Measurements from ENCODE around the gene VEZT.

VEZT gene

GRCh38 chr12:95202691-95203486 is 14.7 kb upstream of the VEZT start:
- TF ChIP-seq RARB (CRISPR knock-in tag; IDR thresholded peaks at IDR 0.05) (no peak), TCF4 (CRISPR knock-in tag; IDR thresholded peaks at IDR 0.05; ENCODE audit: borderline replicate concordance) (no peak), GLIS3 (CRISPR knock-in tag; IDR thresholded peaks at IDR 0.05) (no peak), CSDC2 (CRISPR knock-in tag; IDR thresholded peaks at IDR 0.05) (no peak), OSR1 (CRISPR knock-in tag; IDR thresholded peaks at IDR 0.05) (no peak), CREB5 (CRISPR knock-in tag; IDR thresholded peaks at IDR 0.05; ENCODE audit: low read depth) (no peak), ISL1 (CRISPR knock-in tag; IDR thresholded peaks at IDR 0.05) (no peak), ESRRG (CRISPR knock-in tag; IDR thresholded peaks at IDR 0.05) (no peak), ZFP30 (CRISPR knock-in tag; IDR thresholded peaks at IDR 0.05) (no peak), ARNTL (CRISPR knock-in tag; IDR thresholded peaks at IDR 0.05; ENCODE audit: borderline replicate concordance, low read depth) (no peak), TOX (CRISPR knock-in tag; IDR thresholded peaks at IDR 0.05; ENCODE audit: borderline replicate concordance) (no peak), ZNF70 (CRISPR knock-in tag; IDR thresholded peaks at IDR 0.05) (no peak), PPARA (CRISPR knock-in tag; IDR thresholded peaks at IDR 0.05; ENCODE audit: borderline replicate concordance) (no peak), SNAI2 (CRISPR knock-in tag; IDR thresholded peaks at IDR 0.05) (no peak), ZC3H10 (CRISPR knock-in tag; IDR thresholded peaks at IDR 0.05) (no peak), BACH2 (CRISPR knock-in tag; IDR thresholded peaks at IDR 0.05; ENCODE audit: borderline replicate concordance) (no peak), ZNF565 (CRISPR knock-in tag; conservative IDR thresholded peaks at IDR 0.05; ENCODE audit: low read depth) (no peak)
- TF ChIP-seq, protein P1, sequence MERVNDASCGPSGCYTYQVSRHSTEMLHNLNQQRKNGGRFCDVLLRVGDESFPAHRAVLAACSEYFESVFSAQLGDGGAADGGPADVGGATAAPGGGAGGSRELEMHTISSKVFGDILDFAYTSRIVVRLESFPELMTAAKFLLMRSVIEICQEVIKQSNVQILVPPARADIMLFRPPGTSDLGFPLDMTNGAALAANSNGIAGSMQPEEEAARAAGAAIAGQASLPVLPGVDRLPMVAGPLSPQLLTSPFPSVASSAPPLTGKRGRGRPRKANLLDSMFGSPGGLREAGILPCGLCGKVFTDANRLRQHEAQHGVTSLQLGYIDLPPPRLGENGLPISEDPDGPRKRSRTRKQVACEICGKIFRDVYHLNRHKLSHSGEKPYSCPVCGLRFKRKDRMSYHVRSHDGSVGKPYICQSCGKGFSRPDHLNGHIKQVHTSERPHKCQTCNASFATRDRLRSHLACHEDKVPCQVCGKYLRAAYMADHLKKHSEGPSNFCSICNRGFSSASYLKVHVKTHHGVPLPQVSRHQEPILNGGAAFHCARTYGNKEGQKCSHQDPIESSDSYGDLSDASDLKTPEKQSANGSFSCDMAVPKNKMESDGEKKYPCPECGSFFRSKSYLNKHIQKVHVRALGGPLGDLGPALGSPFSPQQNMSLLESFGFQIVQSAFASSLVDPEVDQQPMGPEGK (CRISPR knock-in tag; IDR thresholded peaks at IDR 0.05; ENCODE audit: borderline replicate concordance): no peak
- TF ChIP-seq, protein P2, sequence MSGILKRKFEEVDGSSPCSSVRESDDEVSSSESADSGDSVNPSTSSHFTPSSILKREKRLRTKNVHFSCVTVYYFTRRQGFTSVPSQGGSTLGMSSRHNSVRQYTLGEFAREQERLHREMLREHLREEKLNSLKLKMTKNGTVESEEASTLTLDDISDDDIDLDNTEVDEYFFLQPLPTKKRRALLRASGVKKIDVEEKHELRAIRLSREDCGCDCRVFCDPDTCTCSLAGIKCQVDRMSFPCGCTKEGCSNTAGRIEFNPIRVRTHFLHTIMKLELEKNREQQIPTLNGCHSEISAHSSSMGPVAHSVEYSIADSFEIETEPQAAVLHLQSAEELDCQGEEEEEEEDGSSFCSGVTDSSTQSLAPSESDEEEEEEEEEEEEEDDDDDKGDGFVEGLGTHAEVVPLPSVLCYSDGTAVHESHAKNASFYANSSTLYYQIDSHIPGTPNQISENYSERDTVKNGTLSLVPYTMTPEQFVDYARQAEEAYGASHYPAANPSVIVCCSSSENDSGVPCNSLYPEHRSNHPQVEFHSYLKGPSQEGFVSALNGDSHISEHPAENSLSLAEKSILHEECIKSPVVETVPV (CRISPR knock-in tag; IDR thresholded peaks at IDR 0.05): no peak
- ATAC-seq: peak; percentile 24

GRCh38 chr12:95203487-95204030 is 14.0 kb upstream of the VEZT start:
- ATAC-seq: no peak
- TF ChIP-seq ESRRG (CRISPR knock-in tag; IDR thresholded peaks at IDR 0.05) (no peak), ZNF70 (CRISPR knock-in tag; IDR thresholded peaks at IDR 0.05) (no peak), TCF4 (CRISPR knock-in tag; IDR thresholded peaks at IDR 0.05; ENCODE audit: borderline replicate concordance) (no peak), ZFP30 (CRISPR knock-in tag; IDR thresholded peaks at IDR 0.05) (no peak), BACH2 (CRISPR knock-in tag; IDR thresholded peaks at IDR 0.05; ENCODE audit: borderline replicate concordance) (no peak), OSR1 (CRISPR knock-in tag; IDR thresholded peaks at IDR 0.05) (no peak), GLIS3 (CRISPR knock-in tag; IDR thresholded peaks at IDR 0.05) (no peak), ZNF8 (CRISPR knock-in tag; IDR thresholded peaks at IDR 0.05) (no peak), ZFP3 (CRISPR knock-in tag; IDR thresholded peaks at IDR 0.05) (no peak), PPARA (CRISPR knock-in tag; IDR thresholded peaks at IDR 0.05; ENCODE audit: borderline replicate concordance) (no peak), RARB (CRISPR knock-in tag; IDR thresholded peaks at IDR 0.05) (no peak), TOX (CRISPR knock-in tag; IDR thresholded peaks at IDR 0.05; ENCODE audit: borderline replicate concordance) (no peak), ZNF565 (CRISPR knock-in tag; conservative IDR thresholded peaks at IDR 0.05; ENCODE audit: low read depth) (no peak), ARNTL (CRISPR knock-in tag; IDR thresholded peaks at IDR 0.05; ENCODE audit: borderline replicate concordance, low read depth) (no peak), SNAI2 (CRISPR knock-in tag; IDR thresholded peaks at IDR 0.05) (no peak)
- TF ChIP-seq, protein P2 (CRISPR knock-in tag; IDR thresholded peaks at IDR 0.05): no peak
- TF ChIP-seq, protein P1 (CRISPR knock-in tag; IDR thresholded peaks at IDR 0.05; ENCODE audit: borderline replicate concordance): no peak
- TF ChIP-seq, protein P3, sequence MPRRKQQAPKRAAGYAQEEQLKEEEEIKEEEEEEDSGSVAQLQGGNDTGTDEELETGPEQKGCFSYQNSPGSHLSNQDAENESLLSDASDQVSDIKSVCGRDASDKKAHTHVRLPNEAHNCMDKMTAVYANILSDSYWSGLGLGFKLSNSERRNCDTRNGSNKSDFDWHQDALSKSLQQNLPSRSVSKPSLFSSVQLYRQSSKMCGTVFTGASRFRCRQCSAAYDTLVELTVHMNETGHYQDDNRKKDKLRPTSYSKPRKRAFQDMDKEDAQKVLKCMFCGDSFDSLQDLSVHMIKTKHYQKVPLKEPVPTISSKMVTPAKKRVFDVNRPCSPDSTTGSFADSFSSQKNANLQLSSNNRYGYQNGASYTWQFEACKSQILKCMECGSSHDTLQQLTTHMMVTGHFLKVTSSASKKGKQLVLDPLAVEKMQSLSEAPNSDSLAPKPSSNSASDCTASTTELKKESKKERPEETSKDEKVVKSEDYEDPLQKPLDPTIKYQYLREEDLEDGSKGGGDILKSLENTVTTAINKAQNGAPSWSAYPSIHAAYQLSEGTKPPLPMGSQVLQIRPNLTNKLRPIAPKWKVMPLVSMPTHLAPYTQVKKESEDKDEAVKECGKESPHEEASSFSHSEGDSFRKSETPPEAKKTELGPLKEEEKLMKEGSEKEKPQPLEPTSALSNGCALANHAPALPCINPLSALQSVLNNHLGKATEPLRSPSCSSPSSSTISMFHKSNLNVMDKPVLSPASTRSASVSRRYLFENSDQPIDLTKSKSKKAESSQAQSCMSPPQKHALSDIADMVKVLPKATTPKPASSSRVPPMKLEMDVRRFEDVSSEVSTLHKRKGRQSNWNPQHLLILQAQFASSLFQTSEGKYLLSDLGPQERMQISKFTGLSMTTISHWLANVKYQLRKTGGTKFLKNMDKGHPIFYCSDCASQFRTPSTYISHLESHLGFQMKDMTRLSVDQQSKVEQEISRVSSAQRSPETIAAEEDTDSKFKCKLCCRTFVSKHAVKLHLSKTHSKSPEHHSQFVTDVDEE (CRISPR knock-in tag; IDR thresholded peaks at IDR 0.05): no peak

Measured in SK-N-SH treated with all-trans-retinoic acid at 6 μM for 48 hours (cell line).